Retinal pigment epithelial cell (primary cell): Measurements from ENCODE around the gene CACNG6.
"Not testable (repeated sequence)": the region's sequence is repeated elsewhere in the genome, so short reads cannot be mapped to it uniquely, and the experiment has no call there.

ENCODE experiments used
- DNase-seq: peaks from one replicate; pipeline ENCODE4 v3.0.0-alpha.2; 2010; ENCODE audit warnings: low read depth
- H3K4me3 ChIP-seq: 2 replicates; pipeline ENCODE4 v1.5.1; 2011; ENCODE audit warnings: mild to moderate bottlenecking, low read length, control low read depth, moderate library complexity
- TF ChIP-seq, protein P1 (sequence below): conservative IDR thresholded peaks from 2 replicates; pipeline ENCODE4 v1.5.1; 2011; ENCODE audit warnings: low read depth, low read length, control low read depth, inconsistent platforms

Gene CACNG6

GRCh38 chr19:53947624-53948023 is 43.8 kb upstream of the CACNG6 start:
- TF ChIP-seq, protein P1, sequence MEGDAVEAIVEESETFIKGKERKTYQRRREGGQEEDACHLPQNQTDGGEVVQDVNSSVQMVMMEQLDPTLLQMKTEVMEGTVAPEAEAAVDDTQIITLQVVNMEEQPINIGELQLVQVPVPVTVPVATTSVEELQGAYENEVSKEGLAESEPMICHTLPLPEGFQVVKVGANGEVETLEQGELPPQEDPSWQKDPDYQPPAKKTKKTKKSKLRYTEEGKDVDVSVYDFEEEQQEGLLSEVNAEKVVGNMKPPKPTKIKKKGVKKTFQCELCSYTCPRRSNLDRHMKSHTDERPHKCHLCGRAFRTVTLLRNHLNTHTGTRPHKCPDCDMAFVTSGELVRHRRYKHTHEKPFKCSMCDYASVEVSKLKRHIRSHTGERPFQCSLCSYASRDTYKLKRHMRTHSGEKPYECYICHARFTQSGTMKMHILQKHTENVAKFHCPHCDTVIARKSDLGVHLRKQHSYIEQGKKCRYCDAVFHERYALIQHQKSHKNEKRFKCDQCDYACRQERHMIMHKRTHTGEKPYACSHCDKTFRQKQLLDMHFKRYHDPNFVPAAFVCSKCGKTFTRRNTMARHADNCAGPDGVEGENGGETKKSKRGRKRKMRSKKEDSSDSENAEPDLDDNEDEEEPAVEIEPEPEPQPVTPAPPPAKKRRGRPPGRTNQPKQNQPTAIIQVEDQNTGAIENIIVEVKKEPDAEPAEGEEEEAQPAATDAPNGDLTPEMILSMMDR, result peak; percentile 19
- no peak for DNase-seq
- no peak overlapping the region for H3K4me3 ChIP-seq

DNA sequence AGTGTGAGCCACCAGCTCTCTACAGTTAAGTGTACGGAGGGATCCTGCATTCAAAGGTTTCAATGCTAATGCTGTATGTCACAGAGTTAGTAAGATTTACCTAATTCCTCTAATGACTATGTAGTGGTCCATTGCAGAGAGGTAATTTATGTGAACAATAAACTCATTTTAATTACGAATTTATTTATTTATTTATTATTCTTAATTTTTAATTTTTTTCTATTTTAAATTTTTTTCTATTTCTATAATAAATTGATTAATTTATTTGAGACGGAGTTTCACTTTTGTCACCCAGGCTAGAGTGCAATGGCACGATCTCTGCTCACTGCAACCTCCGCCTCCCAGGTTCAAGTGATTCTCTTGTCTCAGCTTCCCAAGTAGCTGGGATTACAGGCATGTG is 42.8 kb upstream of the CACNG6 start:
- not testable (repeated sequence) for H3K4me3 ChIP-seq, DNase-seq

DNA sequence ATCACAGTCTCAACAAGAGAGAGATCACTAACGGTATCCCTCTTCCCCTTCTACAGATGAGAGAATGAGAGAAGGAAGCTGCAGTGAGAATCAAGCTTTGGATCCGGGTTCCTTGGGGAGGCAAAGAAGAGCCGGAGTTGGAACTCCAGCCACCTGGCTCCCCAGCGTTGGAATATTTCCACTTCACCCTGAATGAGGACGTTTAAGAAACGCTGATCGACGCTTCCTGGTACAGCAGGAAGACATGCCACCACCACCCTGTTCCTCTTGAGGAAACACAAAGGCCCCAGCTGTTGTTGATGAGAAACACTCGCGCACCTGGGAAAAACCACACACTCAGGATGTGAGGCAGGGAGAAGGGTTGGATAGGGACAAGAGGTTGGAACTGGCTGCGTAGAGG is 40.0 kb upstream of the CACNG6 start:
- no peak for DNase-seq
- TF ChIP-seq, protein P1, result no peak
- no peak overlapping the region for H3K4me3 ChIP-seq

GRCh38 chr19:53951947-53952346 is 39.5 kb upstream of the CACNG6 start:
- no peak overlapping the region for H3K4me3 ChIP-seq
- TF ChIP-seq, protein P1, result no peak
- no peak for DNase-seq

- no peak overlapping the region for H3K4me3 ChIP-seq
- TF ChIP-seq, protein P1, result no peak
- DNase-seq, result no peak
These were observed 38.1 kb upstream of the CACNG6 start for GRCh38 chr19:53953383-53953782.

- no peak overlapping the region for H3K4me3 ChIP-seq
- TF ChIP-seq, protein P1, result no peak
- no peak for DNase-seq
These were observed 33.8 kb upstream of the CACNG6 start for GRCh38 chr19:53957448-53958167.

DNA sequence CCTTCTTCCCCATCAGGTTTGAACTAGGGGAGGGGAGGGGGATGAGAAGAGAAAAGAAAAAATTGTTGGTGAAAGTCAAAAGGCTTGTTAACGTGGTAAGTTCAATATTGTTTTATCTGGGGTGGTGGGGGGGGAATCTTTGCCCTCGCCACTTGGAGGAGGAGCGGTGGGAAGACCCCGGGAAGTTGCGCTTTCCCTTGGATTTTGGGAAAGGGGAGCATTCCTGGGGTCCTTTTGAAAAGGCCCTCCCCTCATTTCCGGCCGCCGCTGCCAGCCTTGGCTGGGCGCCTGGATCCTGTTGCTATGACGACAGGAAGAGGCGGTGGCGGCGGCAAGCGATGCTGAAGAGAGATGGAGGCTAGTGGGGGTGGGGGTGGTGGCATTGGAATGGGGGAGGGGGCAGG is 33.3 kb upstream of the CACNG6 start:
- no peak overlapping the region for H3K4me3 ChIP-seq
- no peak for DNase-seq
- TF ChIP-seq, protein P1, result no peak
